Hepatocyte (in vitro differentiated cells): ENCODE results near the gene RASAL3. TPM values are rescaled to one million over a fixed set of nuclear protein-coding genes. Genes with fewer than 3 reads are reported as not detected.

Source experiments
- DNase-seq: peaks from one replicate; pipeline ENCODE4 v3.0.0-alpha.2; 2016; ENCODE audit warnings: low spot score
- H2AFZ ChIP-seq: fragments of 200-600 bp; sonication (generic); 2 replicates; pipeline ENCODE4 v1.6.0; 2016; ENCODE audit warnings: antibody characterized with exemption, mild to moderate bottlenecking
- H3K27ac ChIP-seq: fragments of 200-600 bp; sonication (generic); 2 replicates; pipeline ENCODE4 v1.5.1; 2016; ENCODE audit warnings: mild to moderate bottlenecking
- H3K27me3 ChIP-seq: fragments of 200-600 bp; sonication (generic); 2 replicates; pipeline ENCODE4 v1.6.1; 2016
- H3K36me3 ChIP-seq: fragments of 200-600 bp; sonication (generic); replicated peaks from 2 replicates; pipeline ENCODE4 v1.5.1; 2016; ENCODE audit warnings: low read depth; ENCODE audit not compliant: insufficient read depth
- H3K4me1 ChIP-seq: fragments of 200-600 bp; sonication (generic); 2 replicates; pipeline ENCODE4 v1.5.1; 2016; ENCODE audit warnings: mild to moderate bottlenecking, moderate library complexity; ENCODE audit not compliant: insufficient read depth
- H3K4me2 ChIP-seq: fragments of 200-600 bp; sonication (generic); 2 replicates; pipeline ENCODE4 v1.6.0; 2016
- H3K4me3 ChIP-seq: fragments of 200-600 bp; sonication (generic); 2 replicates; pipeline ENCODE4 v1.5.1; 2016; ENCODE audit warnings: mild to moderate bottlenecking
- H3K79me2 ChIP-seq: fragments of 200-600 bp; sonication (generic); 2 replicates; pipeline ENCODE4 v1.6.0; 2017; ENCODE audit warnings: mild to moderate bottlenecking
- H3K9me2 ChIP-seq: fragments of 200-600 bp; sonication (generic); replicated peaks from 2 replicates; pipeline ENCODE4 v1.6.0; 2017; ENCODE audit warnings: mild to moderate bottlenecking; ENCODE audit not compliant: insufficient read depth
- H3K9me3 ChIP-seq: fragments of 200-600 bp; sonication (generic); 2 replicates; pipeline ENCODE4 v1.5.1; 2016; ENCODE audit warnings: low read depth, mild to moderate bottlenecking
- H4K20me1 ChIP-seq: fragments of 200-600 bp; sonication (generic); 2 replicates; pipeline ENCODE4 v1.6.0; 2016; ENCODE audit warnings: mild to moderate bottlenecking; ENCODE audit not compliant: insufficient read depth, poor library complexity, severe bottlenecking
- EZH2 ChIP-seq: fragments of 200-600 bp; sonication (generic); IDR thresholded peaks from 2 replicates; pipeline ENCODE4 v1.6.1; 2016; ENCODE audit warnings: antibody characterized with exemption, mild to moderate bottlenecking, borderline replicate concordance
- EZH2phosphoT487 ChIP-seq: fragments of 200-600 bp; sonication (generic); IDR thresholded peaks from one replicate; pipeline ENCODE4 v1.6.1; 2018; ENCODE audit warnings: antibody characterized with exemption, mild to moderate bottlenecking, low read depth, moderate library complexity; ENCODE audit not compliant: unreplicated experiment, severe bottlenecking
- WGBS: methylation state at CpG from one replicate; pipeline ENCODE4 v1.1.6; 2016; ENCODE audit warnings: low lambda C conversion rate; ENCODE audit errors: missing lambda C conversion rate; 5-methylcytosine and 5-hydroxymethylcytosine counted together
- polyA plus RNA-seq: library from polyadenylated mRNA; unstranded; fragments of >200 nt; fragmentation: Nextera tagmentation; extraction: Ambion mirVana; gene quantifications from 2 replicates; pipeline ENCODE4 v1.2.1, GENCODE V29; 2016
- total RNA-seq: library from RNA; depleted of rRNA; stranded (reverse); fragments of >200 nt; gene quantifications from 2 replicates; pipeline ENCODE4 v1.2.3, GENCODE V29; 2014
- TF ChIP-seq, protein P1 (sequence below): fragments of 200-600 bp; sonication (generic); IDR thresholded peaks from 2 replicates; pipeline ENCODE4 v1.5.1; 2016; ENCODE audit warnings: antibody characterized with exemption, mild to moderate bottlenecking; ENCODE audit not compliant: poor library complexity

Gene RASAL3
- total and polyA plus RNA-seq, 2 experiments from 2014 or later: 0.07 to 0.23 TPM

GRCh38 chr19:15428956-15429824 lies 35.2 kb downstream of the RASAL3 start:
- DNase-seq: no peak
- no peak overlapping the region for H3K4me3 ChIP-seq
- H3K9me2 ChIP-seq: no peaks in the 10 kb centered on the region
- H3K27me3 ChIP-seq: no peaks in the 10 kb centered on the region
- no peak for TF ChIP-seq EZH2phosphoT487
- TF ChIP-seq, protein P1, sequence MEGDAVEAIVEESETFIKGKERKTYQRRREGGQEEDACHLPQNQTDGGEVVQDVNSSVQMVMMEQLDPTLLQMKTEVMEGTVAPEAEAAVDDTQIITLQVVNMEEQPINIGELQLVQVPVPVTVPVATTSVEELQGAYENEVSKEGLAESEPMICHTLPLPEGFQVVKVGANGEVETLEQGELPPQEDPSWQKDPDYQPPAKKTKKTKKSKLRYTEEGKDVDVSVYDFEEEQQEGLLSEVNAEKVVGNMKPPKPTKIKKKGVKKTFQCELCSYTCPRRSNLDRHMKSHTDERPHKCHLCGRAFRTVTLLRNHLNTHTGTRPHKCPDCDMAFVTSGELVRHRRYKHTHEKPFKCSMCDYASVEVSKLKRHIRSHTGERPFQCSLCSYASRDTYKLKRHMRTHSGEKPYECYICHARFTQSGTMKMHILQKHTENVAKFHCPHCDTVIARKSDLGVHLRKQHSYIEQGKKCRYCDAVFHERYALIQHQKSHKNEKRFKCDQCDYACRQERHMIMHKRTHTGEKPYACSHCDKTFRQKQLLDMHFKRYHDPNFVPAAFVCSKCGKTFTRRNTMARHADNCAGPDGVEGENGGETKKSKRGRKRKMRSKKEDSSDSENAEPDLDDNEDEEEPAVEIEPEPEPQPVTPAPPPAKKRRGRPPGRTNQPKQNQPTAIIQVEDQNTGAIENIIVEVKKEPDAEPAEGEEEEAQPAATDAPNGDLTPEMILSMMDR: no peak
- TF ChIP-seq EZH2: no peak
- 96% methylated on average over 17 of the region's 22 CpGs for WGBS
- no peak overlapping the region for H2AFZ ChIP-seq
- H3K4me2 ChIP-seq: no peak overlapping the region
- no peak overlapping the region for H3K27ac ChIP-seq
- H3K4me1 ChIP-seq: peaks cover 15% of the 10 kb centered on the region
- H3K36me3 ChIP-seq: no peaks in the 10 kb centered on the region
- no peaks in the 10 kb centered on the region for H3K9me3 ChIP-seq
- peaks cover 44% of the 10 kb centered on the region for H3K79me2 ChIP-seq
- H4K20me1 ChIP-seq: no peaks in the 10 kb centered on the region

DNA sequence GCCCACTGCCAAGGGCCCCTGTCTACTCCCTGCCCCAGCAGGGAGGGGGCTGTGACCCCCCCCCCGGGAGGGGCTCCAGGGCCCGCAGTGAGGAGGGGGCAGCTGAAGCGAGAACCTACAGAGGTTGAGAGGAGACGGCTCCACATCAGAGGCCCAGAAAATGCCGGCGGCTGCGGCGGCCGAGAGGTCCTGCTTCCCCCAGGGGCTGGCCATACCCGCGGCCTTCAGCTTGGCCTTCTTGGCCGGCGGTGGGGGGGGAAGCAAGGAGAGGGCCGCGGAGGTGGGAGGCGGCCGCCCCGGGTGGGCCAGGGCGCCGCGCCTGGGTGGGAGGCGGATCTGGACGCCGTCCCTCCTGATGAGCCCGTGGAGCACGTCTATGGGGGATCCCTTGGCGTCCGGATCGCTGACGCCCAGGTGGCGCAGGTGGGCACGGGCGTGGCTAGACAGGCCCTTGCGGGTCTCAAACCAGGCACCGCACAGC lies 36.3 kb downstream of the RASAL3 start:
- Histone ChIP-seq H3K4me3 (no peak overlapping the region), H4K20me1 (no peaks in the 10 kb centered on the region), H3K36me3 (no peaks in the 10 kb centered on the region), H3K27ac (no peak overlapping the region), H3K4me2 (no peak overlapping the region), H3K9me3 (no peaks in the 10 kb centered on the region), H3K79me2 (peaks cover 44% of the 10 kb centered on the region), H2AFZ (no peak overlapping the region), H3K9me2 (no peaks in the 10 kb centered on the region), H3K4me1 (peaks cover 10% of the 10 kb centered on the region), H3K27me3 (no peaks in the 10 kb centered on the region)
- 99% methylated on average over 13 of the region's 35 CpGs for WGBS
- TF ChIP-seq EZH2phosphoT487 (no peak), EZH2 (no peak)
- TF ChIP-seq, protein P1: no peak
- DNase-seq: no peak

- H3K27ac ChIP-seq: no peak overlapping the region
- no peaks in the 10 kb centered on the region for H3K36me3 ChIP-seq
- peaks cover 10% of the 10 kb centered on the region for H3K4me1 ChIP-seq
- no peaks in the 10 kb centered on the region for H3K9me3 ChIP-seq
- peaks cover 44% of the 10 kb centered on the region for H3K79me2 ChIP-seq
- H3K27me3 ChIP-seq: no peaks in the 10 kb centered on the region
- TF ChIP-seq, protein P1: no peak
- TF ChIP-seq EZH2phosphoT487 (no peak), EZH2 (no peak)
- DNase-seq: no peak
- H3K4me3 ChIP-seq: no peak overlapping the region
- H3K9me2 ChIP-seq: no peaks in the 10 kb centered on the region
- H3K4me2 ChIP-seq: no peak overlapping the region
- H4K20me1 ChIP-seq: no peaks in the 10 kb centered on the region
- WGBS: 97% methylated on average over 23 of the region's 25 CpGs
- H2AFZ ChIP-seq: no peak overlapping the region
Measured at GRCh38 chr19:15427350-15427700, 37.0 kb downstream of the RASAL3 start.
